RPMI7951 (cell line): ENCODE measurements around the gene CYB5R3. TPM values are rescaled to one million over a fixed set of nuclear protein-coding genes. Genes with fewer than 3 reads are reported as not detected.
A peak's percentile ranks its signal among the peaks of the same experiment; 100 is the strongest.

Experiments
- DNase-seq: peaks from one replicate; pipeline ENCODE4 v3.0.0-alpha.2; 2012; ENCODE audit warnings: low read depth
- total RNA-seq: library from RNA; depleted of rRNA; stranded (reverse); fragments of >200 nt; shearing (Covaris generic); gene quantifications from 2 replicates; pipeline ENCODE4 v1.2.3, GENCODE V29; 2014; rRNA removed

CYB5R3 gene
- total RNA-seq, result 65.2 and 65.6 TPM in 2 replicates

- peak; percentile 73 for DNase-seq
These were observed at the start of gene CYB5R3 for GRCh38 chr22:42649246-42650099. TSS of gene CYB5R3 (minus strand) at chr22:42649392. CDS start at chr22:42649315, 77 bp downstream.

- peak; percentile 93 for DNase-seq
These were observed 48.4 kb upstream of the CYB5R3 start for GRCh38 chr22:42697542-42698013.

DNA sequence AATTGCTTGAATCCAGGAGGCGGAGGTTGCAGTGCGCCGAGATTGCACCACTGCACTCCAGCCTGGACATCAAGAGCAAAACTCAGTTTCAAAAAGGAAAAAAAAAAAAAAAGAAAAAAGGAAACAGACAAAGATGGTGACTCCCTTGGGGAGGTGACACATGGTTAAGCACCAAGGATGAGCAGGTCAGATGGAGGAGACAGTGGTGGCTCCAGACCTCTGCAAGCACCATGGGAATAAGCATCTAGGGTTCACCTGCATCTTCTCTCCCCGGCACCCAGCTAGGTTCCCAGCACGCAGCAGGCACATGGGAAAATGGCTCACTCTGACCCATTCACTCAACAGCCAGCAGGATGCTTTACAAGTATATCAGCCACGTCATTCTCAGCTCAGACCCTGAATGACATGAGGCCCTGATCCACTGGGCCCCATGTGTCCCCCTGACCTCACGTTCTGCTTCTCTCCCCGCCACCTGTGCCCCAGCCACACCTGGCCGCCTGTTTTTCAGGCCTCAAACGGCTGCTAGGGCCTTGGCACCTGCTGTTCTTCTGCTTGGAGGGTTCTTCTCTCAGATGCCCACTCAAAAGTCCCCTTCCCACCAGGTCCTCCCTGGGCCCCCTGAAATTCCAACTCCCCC lies 47.3 kb upstream of the CYB5R3 start:
- no peak for DNase-seq

DNA sequence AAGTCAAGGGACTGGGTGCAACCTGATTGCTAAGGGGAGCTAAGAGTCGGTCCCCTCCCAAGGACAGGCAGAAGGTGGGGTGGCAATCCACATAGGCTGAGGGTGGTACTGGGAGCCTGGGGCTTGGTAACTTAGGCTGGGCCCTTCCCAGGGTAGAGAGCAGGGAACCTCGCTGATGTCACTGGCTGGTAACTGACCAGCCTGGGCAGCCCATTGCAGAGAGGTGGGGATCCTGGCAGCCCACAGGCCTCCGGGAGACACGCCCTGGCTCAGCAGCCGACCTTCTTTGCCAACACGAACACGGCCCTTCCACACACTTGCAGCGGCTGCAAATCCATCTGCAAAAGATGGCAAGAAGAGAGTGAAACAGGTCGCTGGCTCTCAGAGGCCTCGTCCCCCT lies 46.1 kb upstream of the CYB5R3 start:
- no peak for DNase-seq

- DNase-seq, result no peak
These were observed 44.8 kb upstream of the CYB5R3 start for GRCh38 chr22:42693763-42694683.

DNA sequence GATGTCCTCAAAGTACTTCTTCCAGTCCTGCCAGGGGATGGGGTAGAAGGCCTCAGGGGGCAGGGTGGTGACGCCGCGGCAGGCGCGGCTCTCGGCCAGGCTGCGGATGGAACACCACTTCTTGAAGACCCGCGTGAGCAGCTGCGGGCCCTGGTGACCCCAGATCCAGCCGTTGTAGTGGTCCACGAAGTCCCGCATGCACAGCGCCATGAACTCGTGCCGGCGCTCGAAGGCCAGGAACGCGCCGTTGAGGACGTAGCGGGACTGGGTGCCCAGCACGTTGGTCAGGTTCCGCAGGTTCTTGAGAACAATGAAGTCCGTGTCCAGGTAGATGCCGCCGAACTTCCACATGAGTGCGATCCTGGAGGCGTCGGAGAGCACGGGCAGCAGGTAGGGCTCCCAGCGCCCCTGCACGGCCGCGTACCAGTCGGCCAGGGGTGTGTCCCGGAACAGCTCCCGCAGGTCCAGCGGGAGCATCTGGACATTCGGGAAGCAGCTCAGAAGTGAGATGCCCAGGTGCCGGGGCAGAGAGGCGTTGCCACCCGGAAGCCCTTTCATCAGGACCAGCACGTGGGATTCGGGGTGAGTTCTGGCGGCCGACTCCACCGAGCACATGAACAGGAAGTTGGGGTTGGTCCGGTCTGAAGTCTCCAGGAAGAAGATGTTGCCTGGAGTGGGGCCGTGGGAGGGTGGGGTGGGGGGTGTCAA lies 44.0 kb upstream of the CYB5R3 start:
- DNase-seq, result no peak

DNA sequence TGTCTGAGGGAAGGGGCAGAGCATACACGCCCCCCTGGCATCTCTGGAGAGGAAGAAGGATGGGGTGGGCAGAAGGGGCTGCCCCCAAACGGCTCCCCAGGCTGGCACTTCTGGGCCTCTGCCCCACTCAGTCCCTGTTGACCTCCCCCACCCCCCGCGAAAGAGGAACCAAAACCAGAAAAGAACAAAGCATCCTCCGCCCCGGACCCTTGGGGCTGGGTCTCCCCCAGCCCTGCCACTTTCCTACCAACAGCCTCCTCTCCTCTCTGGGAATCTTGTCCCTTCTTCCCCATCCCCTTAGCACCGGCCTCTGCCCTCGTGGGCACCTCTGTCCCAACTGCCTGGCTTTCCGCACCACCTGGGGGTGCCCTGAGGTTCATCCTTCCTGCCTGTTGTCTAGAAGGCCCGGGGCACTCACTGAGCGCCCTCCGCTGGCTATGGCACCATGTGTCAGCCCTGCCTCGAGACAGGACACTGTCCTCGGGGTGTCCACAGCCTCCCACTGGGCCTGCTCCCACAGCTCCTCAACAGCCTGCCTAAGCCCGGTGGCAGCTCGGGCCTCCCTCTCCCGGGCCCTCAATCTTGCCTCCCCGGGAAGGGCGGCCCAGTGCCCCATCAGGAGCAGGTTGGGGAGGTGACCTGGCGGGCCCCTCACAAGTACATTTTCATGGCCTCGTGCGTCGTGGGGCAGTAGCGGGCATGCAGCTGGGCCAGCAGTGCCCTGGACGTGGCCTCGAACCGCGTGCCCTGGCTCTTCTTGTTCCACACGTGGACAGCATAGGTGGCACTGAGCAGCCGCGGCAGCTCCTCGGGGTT lies 43.3 kb upstream of the CYB5R3 start:
- no peak for DNase-seq

- DNase-seq, result no peak
These were observed 42.2 kb upstream of the CYB5R3 start for GRCh38 chr22:42691440-42691839.

DNA sequence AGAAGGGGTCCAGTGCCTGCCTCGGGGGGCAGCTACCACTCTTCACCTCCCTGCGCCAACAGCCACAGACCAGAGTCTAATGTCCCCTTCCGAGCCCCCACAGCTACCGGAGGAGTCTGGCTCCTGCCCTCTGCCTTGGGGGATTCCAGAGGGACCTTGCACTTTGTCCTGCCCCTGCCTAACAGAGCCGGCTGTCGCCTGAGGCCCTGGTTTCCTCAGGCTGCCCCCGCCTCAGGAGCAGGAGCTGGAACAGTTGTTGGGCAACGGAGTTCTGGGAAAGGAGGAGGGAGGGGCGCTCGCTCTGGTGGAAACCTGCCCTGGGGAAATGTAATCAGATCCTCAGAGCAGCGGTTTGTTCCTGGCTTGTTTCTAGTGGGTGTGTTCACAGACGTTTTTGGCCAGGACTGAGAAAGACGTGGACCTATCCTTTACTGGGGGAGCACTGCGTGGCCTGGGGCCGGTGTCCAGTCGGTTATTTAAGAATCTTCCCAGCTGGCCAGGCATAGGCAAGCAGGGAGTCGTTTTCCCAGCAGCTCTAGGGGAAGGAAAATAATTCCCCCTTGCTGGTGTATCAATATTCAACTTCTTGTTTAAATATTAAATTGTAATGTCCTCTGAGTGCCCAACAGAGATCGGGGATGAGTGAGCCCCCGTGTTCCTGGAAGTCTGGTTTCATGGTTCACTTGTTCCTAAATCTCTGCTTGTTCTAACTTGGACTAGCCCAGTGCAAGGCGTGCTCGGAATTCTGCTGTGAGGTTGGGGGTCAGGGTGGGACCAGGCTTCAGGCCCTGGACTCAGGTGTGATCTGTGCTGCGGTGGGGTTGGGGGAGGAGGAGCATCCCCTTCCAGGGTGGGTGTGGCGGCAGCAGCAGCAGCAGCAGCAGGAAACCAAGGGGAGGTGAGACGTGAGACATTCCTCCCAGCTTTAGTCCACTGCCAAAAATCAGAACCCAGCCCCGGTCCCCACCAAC lies 39.3 kb upstream of the CYB5R3 start:
- peak; percentile 93 for DNase-seq

DNA sequence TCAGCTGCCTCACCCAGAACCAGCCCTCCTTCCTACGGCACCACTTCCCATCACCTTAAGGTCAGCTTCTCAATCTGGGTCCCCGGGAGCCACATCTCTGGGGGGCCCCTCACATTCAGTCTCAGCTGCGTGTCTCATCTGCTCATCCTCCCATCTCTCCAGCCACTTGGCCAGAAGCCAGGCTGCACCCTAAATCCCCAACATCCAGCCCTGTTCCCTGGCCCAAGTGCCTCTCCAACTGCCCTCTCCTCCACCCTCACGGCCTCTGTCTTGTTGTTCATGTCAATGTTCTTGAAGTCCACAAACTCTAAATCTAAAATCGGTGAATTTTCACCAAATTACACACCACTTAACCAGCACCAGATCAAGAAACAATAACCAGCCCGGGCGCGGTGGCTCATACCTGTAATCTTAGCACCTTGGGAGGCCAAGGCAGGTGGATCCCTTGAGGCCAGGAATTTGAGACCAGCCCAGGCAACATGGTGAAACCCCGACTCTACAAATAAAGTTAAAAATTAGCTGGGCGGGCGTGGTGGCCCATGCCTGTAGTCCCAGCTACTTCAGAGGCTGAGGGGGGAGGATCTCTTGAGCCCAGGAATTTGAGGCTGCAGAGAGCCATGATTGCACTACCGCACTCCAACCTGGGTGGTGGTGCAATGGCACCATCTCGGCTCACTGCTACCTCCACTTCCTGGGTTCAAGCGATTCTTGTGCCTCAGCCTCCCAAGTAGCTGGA lies 37.7 kb upstream of the CYB5R3 start:
- no peak for DNase-seq

DNA sequence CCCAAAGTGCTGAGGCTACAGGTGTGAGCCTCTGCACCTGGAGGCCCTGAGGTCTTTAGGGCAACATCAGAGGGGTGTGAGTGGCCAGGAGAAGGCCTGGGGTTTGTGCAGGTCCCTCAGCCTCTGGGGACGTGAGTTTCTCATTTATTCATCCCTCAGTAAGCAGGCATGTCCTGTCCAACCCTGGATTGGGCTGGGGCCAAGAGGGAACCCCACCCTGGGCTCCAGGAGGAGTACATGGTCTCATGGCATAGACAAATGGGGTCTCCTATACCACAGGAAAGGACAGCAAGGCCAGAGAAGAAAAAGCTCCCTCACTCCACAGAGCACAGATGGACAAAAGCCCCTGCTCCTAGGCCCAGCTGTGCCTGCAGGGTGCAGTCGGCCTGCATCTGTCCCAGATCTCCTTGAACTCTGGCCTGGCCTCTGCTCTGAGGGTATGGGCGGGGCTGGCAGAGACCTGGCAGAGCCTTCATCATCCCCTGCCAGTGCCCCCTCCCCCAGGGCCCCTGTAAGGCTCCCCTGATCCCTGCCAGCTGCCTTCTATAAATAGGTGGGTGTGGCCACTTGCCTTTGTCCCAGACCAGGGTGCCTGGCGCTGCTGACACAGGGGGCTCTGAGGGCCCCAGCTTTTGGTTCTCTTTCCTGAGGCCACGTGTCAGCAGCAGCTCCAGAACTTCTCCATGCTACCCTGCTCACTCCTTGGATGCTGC lies 36.9 kb upstream of the CYB5R3 start:
- peak; percentile 53 for DNase-seq

DNA sequence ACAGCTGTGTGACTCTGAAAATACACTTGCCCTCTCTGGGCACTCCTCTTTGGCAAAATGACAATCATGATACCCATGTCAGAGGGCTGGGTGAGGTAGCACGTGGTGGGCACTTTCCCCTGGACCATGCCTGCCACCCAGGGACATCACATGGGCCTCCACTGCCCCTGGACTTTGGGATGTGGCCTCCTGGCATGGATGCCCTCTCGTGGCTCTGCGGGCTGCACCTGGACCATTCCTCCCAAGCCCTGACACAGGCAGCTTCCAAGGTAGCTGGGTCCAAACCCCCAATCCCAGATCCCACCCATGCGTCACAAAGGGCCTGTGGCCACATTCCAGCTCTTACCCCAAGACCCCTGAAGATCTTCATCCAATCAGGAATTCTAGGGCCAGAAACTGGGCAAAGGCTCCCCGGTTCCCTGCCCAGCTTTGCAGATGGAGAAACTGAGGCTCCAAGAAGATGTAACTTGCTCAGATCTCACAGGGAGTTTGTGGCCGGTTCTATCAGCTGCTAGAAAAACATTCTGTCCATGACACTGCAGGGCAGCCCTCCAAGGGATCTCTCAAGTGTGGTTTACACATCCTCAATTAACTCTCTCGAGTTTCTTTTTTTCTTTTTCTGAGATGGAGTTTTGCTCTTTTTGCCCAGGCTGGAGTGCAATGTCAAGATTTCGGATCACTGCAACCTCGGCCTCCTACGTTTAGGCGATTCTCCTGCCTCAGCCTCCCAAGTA lies 35.4 kb upstream of the CYB5R3 start:
- DNase-seq, result no peak

DNA sequence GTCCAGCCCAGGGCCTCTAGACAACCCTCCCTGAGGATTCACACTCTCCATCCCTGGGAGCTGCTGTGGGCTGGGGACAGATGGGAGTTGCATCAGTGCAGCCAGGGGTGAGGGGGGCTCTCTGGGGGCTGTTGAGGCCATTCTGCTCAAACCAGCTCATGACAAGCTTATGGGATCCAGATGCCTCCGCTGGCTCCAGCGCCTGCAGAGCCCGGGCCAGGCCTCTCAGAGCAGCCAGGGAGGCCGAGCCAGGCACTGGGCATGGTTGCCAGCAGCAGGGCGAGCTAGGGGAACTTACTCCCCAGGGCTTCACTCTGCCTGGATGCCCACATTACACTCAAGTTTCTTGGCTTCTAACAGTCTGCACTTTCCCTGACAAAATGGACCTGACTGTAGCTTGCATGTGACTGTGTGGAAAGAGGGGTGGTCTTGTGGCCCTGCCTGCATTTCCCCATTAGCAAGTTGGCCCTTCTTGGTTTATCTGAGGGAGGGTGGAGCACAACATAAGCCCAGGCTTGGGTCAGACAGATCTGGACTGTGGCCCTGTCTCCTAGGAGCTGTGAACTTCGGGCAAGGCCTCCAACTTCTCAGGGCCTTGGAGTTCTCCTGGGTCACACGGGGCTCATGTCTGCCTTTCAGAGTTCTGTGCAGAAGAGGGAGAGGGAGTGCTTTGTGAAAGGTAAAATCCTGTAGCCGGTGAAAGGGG lies 34.5 kb upstream of the CYB5R3 start:
- no peak for DNase-seq

- DNase-seq, result no peak
These were observed 33.1 kb upstream of the CYB5R3 start for GRCh38 chr22:42682113-42682851.

- peak; percentile 91 for DNase-seq
These were observed 31.5 kb upstream of the CYB5R3 start for GRCh38 chr22:42680648-42681047.

DNA sequence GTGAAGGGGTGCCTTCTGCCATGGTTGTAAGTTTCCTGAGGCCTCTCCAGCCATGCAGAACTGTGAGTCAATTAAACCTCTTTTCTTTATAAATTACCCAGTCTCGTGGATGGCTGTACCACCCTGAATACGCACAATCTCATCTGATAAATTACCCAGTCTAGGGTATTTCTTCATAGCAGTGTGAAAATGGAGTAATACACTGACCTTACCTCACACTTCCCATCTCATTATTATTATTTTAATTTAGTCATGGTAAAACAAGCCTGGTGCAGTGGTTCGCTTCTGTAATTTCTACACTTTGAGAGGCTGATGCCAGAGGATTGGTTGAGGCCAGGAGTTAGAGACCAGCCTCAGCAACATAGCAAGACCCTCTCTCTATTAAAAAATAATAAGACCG lies 30.5 kb upstream of the CYB5R3 start:
- no peak for DNase-seq
